ENCODE measurements around the gene DNAJB5.
A peak's percentile ranks its signal among the peaks of the same experiment; 100 is the strongest.
"Not testable (repeated sequence)": the region's sequence is repeated elsewhere in the genome, so short reads cannot be mapped to it uniquely, and the experiment has no call there.

Gene DNAJB5

GRCh38 chr9:34956066-34956465, 33.5 kb upstream of the DNAJB5 start:
- H2BK12ac ChIP-seq (ENCODE audit: low read length in 2 of 2); H3K9me3 ChIP-seq (ENCODE audit: control insufficient read depth, low read length); H4K8ac ChIP-seq (ENCODE audit: low read length); H3K14ac ChIP-seq (ENCODE audit: low read length in 2 of 2); H3K4me2 ChIP-seq (ENCODE audit: low read length, poor library complexity, severe bottlenecking); H2BK120ac ChIP-seq (ENCODE audit: low read depth, low read length); H3K9ac ChIP-seq (ENCODE audit: low read length); H2AFZ ChIP-seq (ENCODE audit: low read depth, low read length); H3K4me1 ChIP-seq (ENCODE audit: control insufficient read depth, insufficient read depth, low read depth, low read length); H3K4me3 ChIP-seq (ENCODE audit: insufficient read depth in 1 of 2, low read depth in 1 of 2, low read length in 2 of 2); H3K36me3 ChIP-seq (ENCODE audit: control insufficient read depth in 1 of 2, insufficient read depth in 2 of 2, low read depth in 1 of 2, low read length in 2 of 2); H3K27ac ChIP-seq (ENCODE audit: low read length, poor library complexity, severe bottlenecking); H3K23ac ChIP-seq (ENCODE audit: low read length in 2 of 2); H2AK5ac ChIP-seq (ENCODE audit: low read length, severe bottlenecking); H2BK5ac ChIP-seq (ENCODE audit: low read depth, low read length, poor library complexity, severe bottlenecking); H3K4ac ChIP-seq (ENCODE audit: low read depth in 1 of 2, low read length in 2 of 2); H2BK15ac ChIP-seq (ENCODE audit: low read depth, poor library complexity, severe bottlenecking); H4K91ac ChIP-seq (ENCODE audit: low read length); H3K79me1 ChIP-seq (replicated peaks; ENCODE audit: low read length, poor library complexity, severe bottlenecking); H3K18ac ChIP-seq (ENCODE audit: low read depth in 1 of 2, low read length in 2 of 2); DNase-seq: not testable (repeated sequence)
- H3K27me3 ChIP-seq (ENCODE audit: control insufficient read depth in 1 of 2, insufficient read depth in 1 of 2, low read length in 2 of 2) = peaks cover 51 to 91% of the 10 kb centered on the region in 2 experiments
- WGBS = 94% methylated on average over 6 of the region's 7 CpGs

- no peak overlapping the region for H2BK120ac ChIP-seq (ENCODE audit: low read depth, low read length)
- no peak for DNase-seq
- peaks cover 51 to 88% of the 10 kb centered on the region in 2 experiments for H3K27me3 ChIP-seq (ENCODE audit: control insufficient read depth in 1 of 2, insufficient read depth in 1 of 2, low read length in 2 of 2)
- H4K91ac ChIP-seq (ENCODE audit: low read length) = no peak overlapping the region
- H2BK5ac ChIP-seq (ENCODE audit: low read depth, low read length, poor library complexity, severe bottlenecking) = no peak overlapping the region
- H3K4ac ChIP-seq (ENCODE audit: low read depth in 1 of 2, low read length in 2 of 2) = no peak overlapping the region
- peaks cover 9% of the 10 kb centered on the region for H3K4me1 ChIP-seq (ENCODE audit: control insufficient read depth, insufficient read depth, low read depth, low read length)
- H3K14ac ChIP-seq (ENCODE audit: low read length in 2 of 2) = no peak overlapping the region
- H2BK15ac ChIP-seq (ENCODE audit: low read depth, poor library complexity, severe bottlenecking) = no peak overlapping the region
- no peaks in the 10 kb centered on the region for H3K36me3 ChIP-seq (ENCODE audit: control insufficient read depth in 1 of 2, insufficient read depth in 2 of 2, low read depth in 1 of 2, low read length in 2 of 2)
- no peak overlapping the region for H2AK5ac ChIP-seq (ENCODE audit: low read length, severe bottlenecking)
- H3K27ac ChIP-seq (ENCODE audit: low read length, poor library complexity, severe bottlenecking) = no peak overlapping the region
- WGBS = 67% methylated on average over 2 of the region's 4 CpGs
- no peak overlapping the region for H2AFZ ChIP-seq (ENCODE audit: low read depth, low read length)
- no peaks in the 10 kb centered on the region for H3K79me1 ChIP-seq (replicated peaks; ENCODE audit: low read length, poor library complexity, severe bottlenecking)
- no peak overlapping the region for H3K23ac ChIP-seq (ENCODE audit: low read length in 2 of 2)
- H3K18ac ChIP-seq (ENCODE audit: low read depth in 1 of 2, low read length in 2 of 2) = no peak overlapping the region
- no peak overlapping the region for H4K8ac ChIP-seq (ENCODE audit: low read length)
- no peak overlapping the region for H3K9ac ChIP-seq (ENCODE audit: low read length)
- no peak overlapping the region for H3K4me3 ChIP-seq (ENCODE audit: insufficient read depth in 1 of 2, low read depth in 1 of 2, low read length in 2 of 2)
- no peaks in the 10 kb centered on the region for H3K9me3 ChIP-seq (ENCODE audit: control insufficient read depth, low read length)
- no peak overlapping the region for H2BK12ac ChIP-seq (ENCODE audit: low read length in 2 of 2)
- H3K4me2 ChIP-seq (ENCODE audit: low read length, poor library complexity, severe bottlenecking) = no peak overlapping the region
Measured at GRCh38 chr9:34956648-34957047, 32.9 kb upstream of the DNAJB5 start.

- no peak within 1 kb of the TSS for H2BK12ac ChIP-seq (ENCODE audit: low read length in 2 of 2)
- peak; percentile 5 for DNase-seq
- H2BK120ac ChIP-seq (ENCODE audit: low read depth, low read length) = no peak within 1 kb of the TSS
- H3K18ac ChIP-seq (ENCODE audit: low read depth in 1 of 2, low read length in 2 of 2) = peak within 1 kb of the TSS in 1 of 2 experiments; percentile 34
- H3K36me3 ChIP-seq (ENCODE audit: control insufficient read depth in 1 of 2, insufficient read depth in 2 of 2, low read depth in 1 of 2, low read length in 2 of 2) = no peaks in the 10 kb centered on the region
- H4K91ac ChIP-seq (ENCODE audit: low read length) = no peak within 1 kb of the TSS
- 3% methylated on average over 37 of the region's 116 CpGs for WGBS
- H3K4me2 ChIP-seq (ENCODE audit: low read length, poor library complexity, severe bottlenecking) = peak within 1 kb of the TSS; percentile 90
- no peaks in the 10 kb centered on the region for H3K79me1 ChIP-seq (replicated peaks; ENCODE audit: low read length, poor library complexity, severe bottlenecking)
- H3K23ac ChIP-seq (ENCODE audit: low read length in 2 of 2) = peak within 1 kb of the TSS in 1 of 2 experiments; percentile 83
- no peak within 1 kb of the TSS for H2BK15ac ChIP-seq (ENCODE audit: low read depth, poor library complexity, severe bottlenecking)
- H3K9me3 ChIP-seq (ENCODE audit: control insufficient read depth, low read length) = no peaks in the 10 kb centered on the region
- H2BK5ac ChIP-seq (ENCODE audit: low read depth, low read length, poor library complexity, severe bottlenecking) = no peak within 1 kb of the TSS
- H3K14ac ChIP-seq (ENCODE audit: low read length in 2 of 2) = no peak within 1 kb of the TSS
- H3K4me3 ChIP-seq (ENCODE audit: insufficient read depth in 1 of 2, low read depth in 1 of 2, low read length in 2 of 2) = peak within 1 kb of the TSS; percentile 56 to 58
- no peak within 1 kb of the TSS for H3K4ac ChIP-seq (ENCODE audit: low read depth in 1 of 2, low read length in 2 of 2)
- H4K8ac ChIP-seq (ENCODE audit: low read length) = no peak within 1 kb of the TSS
- H3K27me3 ChIP-seq (ENCODE audit: control insufficient read depth in 1 of 2, insufficient read depth in 1 of 2, low read length in 2 of 2) = peaks cover 62 to 80% of the 10 kb centered on the region in 2 experiments
- peaks cover 9% of the 10 kb centered on the region for H3K4me1 ChIP-seq (ENCODE audit: control insufficient read depth, insufficient read depth, low read depth, low read length)
- H3K27ac ChIP-seq (ENCODE audit: low read length, poor library complexity, severe bottlenecking) = no peak within 1 kb of the TSS
- H3K9ac ChIP-seq (ENCODE audit: low read length) = no peak within 1 kb of the TSS
- no peak within 1 kb of the TSS for H2AK5ac ChIP-seq (ENCODE audit: low read length, severe bottlenecking)
- no peak within 1 kb of the TSS for H2AFZ ChIP-seq (ENCODE audit: low read depth, low read length)
Measured at GRCh38 chr9:34957492-34958410, 31.8 kb upstream of the DNAJB5 start, which contains the start of gene PHF24. Gene PHF24, plus strand, starts transcription at chr9:34958285. Its CDS starts 13,014 bp downstream, at chr9:34971299.

- H2BK15ac ChIP-seq (ENCODE audit: low read depth, poor library complexity, severe bottlenecking) = no peak overlapping the region
- H3K4me3 ChIP-seq (ENCODE audit: insufficient read depth in 1 of 2, low read depth in 1 of 2, low read length in 2 of 2) = peak overlapping the region; percentile 12 to 56
- H3K9me3 ChIP-seq (ENCODE audit: control insufficient read depth, low read length) = no peaks in the 10 kb centered on the region
- no peak overlapping the region for H3K18ac ChIP-seq (ENCODE audit: low read depth in 1 of 2, low read length in 2 of 2)
- H2BK12ac ChIP-seq (ENCODE audit: low read length in 2 of 2) = no peak overlapping the region
- H3K4me1 ChIP-seq (ENCODE audit: control insufficient read depth, insufficient read depth, low read depth, low read length) = peaks cover 9% of the 10 kb centered on the region
- no peak overlapping the region for H2BK5ac ChIP-seq (ENCODE audit: low read depth, low read length, poor library complexity, severe bottlenecking)
- H2AFZ ChIP-seq (ENCODE audit: low read depth, low read length) = no peak overlapping the region
- H3K4ac ChIP-seq (ENCODE audit: low read depth in 1 of 2, low read length in 2 of 2) = no peak overlapping the region
- peak overlapping the region in 1 of 2 experiments; percentile 23 for H3K23ac ChIP-seq (ENCODE audit: low read length in 2 of 2)
- peaks cover 66 to 80% of the 10 kb centered on the region in 2 experiments for H3K27me3 ChIP-seq (ENCODE audit: control insufficient read depth in 1 of 2, insufficient read depth in 1 of 2, low read length in 2 of 2)
- no peak overlapping the region for H3K14ac ChIP-seq (ENCODE audit: low read length in 2 of 2)
- no peak overlapping the region for H4K91ac ChIP-seq (ENCODE audit: low read length)
- H2AK5ac ChIP-seq (ENCODE audit: low read length, severe bottlenecking) = no peak overlapping the region
- H3K9ac ChIP-seq (ENCODE audit: low read length) = no peak overlapping the region
- H2BK120ac ChIP-seq (ENCODE audit: low read depth, low read length) = no peak overlapping the region
- 22% methylated on average over 19 of the region's 21 CpGs for WGBS
- no peaks in the 10 kb centered on the region for H3K36me3 ChIP-seq (ENCODE audit: control insufficient read depth in 1 of 2, insufficient read depth in 2 of 2, low read depth in 1 of 2, low read length in 2 of 2)
- no peak overlapping the region for H3K27ac ChIP-seq (ENCODE audit: low read length, poor library complexity, severe bottlenecking)
- peak overlapping the region; percentile 90 for H3K4me2 ChIP-seq (ENCODE audit: low read length, poor library complexity, severe bottlenecking)
- no peaks in the 10 kb centered on the region for H3K79me1 ChIP-seq (replicated peaks; ENCODE audit: low read length, poor library complexity, severe bottlenecking)
- no peak overlapping the region for H4K8ac ChIP-seq (ENCODE audit: low read length)
- DNase-seq = no peak
Measured at GRCh38 chr9:34958411-34958982, 31.0 kb upstream of the DNAJB5 start.
